Mucosa of descending colon (tissue), 3 donors: ENCODE results near the gene PEX7. TPM values are rescaled to one million over a fixed set of nuclear protein-coding genes. Genes with fewer than 3 reads are reported as not detected.

Experiments
- ATAC-seq: fragments of 200-7000 bp; cut with Tn5 transposase; one replicate; pipeline ENCODE4 v1.9.1; 2020; ENCODE audit warnings: mild to moderate bottlenecking, moderate library complexity
- DNase-seq, 3 donors: peaks; one replicate each; pipeline ENCODE4 v3.0.0-alpha.2; 2020
- H3K36me3 ChIP-seq: fragments of 200-600 bp; one replicate; pipeline ENCODE4 v1.8.0; 2021; ENCODE audit warnings: low read depth, mild to moderate bottlenecking
- H3K4me1 ChIP-seq: fragments of 200-600 bp; one replicate; pipeline ENCODE4 v1.8.0; 2021; ENCODE audit warnings: low read depth, mild to moderate bottlenecking
- H3K4me3 ChIP-seq: fragments of 200-600 bp; one replicate; pipeline ENCODE4 v1.8.0; 2021; ENCODE audit warnings: mild to moderate bottlenecking
- H3K9me3 ChIP-seq: fragments of 200-600 bp; one replicate; pipeline ENCODE4 v1.8.0; 2021; ENCODE audit warnings: mild to moderate bottlenecking
- intact Hi-C, 2 donors: fragments of 100-400 bp; cut with DNase I in 1 of 2; cut with micrococcal nuclease in 1 of 2; formaldehyde crosslinking; loops; one replicate each; pipeline versions ENCODE4 v1.11.0 to v1.11.1; 2022; cut with DNase I, micrococcal nuclease
- total RNA-seq, 3 donors: library from RNA; stranded (reverse); fragmentation: NEBNext Ultra II Directional in 2 of 3; extraction: Animal tissue kit (Norgen Biotek cat#: 25700) in 2 of 3; gene quantifications; one replicate each; pipeline versions ENCODE4 v1.2.1 to v1.2.4, GENCODE V29; 2021 to 2023
- TF ChIP-seq, protein P1 (sequence below): fragments of 200-600 bp; IDR thresholded peaks from one replicate; pipeline ENCODE4 v1.8.0; 2022; ENCODE audit warnings: antibody characterized with exemption, mild to moderate bottlenecking
- donor health status: DM: no; HTN: no; CAD: no; lungs with moderate emphysema.
- donor health status: DM: no; HTN: no; CAD: no.
- donor health status: DM: no; HTN: yes; CAD: no.

The PEX7 gene
- total RNA-seq, 3 donors from 2014 or later = 4.3 to 10.7 (median 10.2) TPM

GRCh38 chr6:136816656-136817055, 5.7 kb upstream of the PEX7 start:
- H3K9me3 ChIP-seq = no peaks in the 10 kb centered on the region
- DNase-seq (no peak), ATAC-seq (no peak)
- TF ChIP-seq, protein P1, sequence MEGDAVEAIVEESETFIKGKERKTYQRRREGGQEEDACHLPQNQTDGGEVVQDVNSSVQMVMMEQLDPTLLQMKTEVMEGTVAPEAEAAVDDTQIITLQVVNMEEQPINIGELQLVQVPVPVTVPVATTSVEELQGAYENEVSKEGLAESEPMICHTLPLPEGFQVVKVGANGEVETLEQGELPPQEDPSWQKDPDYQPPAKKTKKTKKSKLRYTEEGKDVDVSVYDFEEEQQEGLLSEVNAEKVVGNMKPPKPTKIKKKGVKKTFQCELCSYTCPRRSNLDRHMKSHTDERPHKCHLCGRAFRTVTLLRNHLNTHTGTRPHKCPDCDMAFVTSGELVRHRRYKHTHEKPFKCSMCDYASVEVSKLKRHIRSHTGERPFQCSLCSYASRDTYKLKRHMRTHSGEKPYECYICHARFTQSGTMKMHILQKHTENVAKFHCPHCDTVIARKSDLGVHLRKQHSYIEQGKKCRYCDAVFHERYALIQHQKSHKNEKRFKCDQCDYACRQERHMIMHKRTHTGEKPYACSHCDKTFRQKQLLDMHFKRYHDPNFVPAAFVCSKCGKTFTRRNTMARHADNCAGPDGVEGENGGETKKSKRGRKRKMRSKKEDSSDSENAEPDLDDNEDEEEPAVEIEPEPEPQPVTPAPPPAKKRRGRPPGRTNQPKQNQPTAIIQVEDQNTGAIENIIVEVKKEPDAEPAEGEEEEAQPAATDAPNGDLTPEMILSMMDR = no peak
- intact Hi-C loops = no loop called here
- H3K36me3 ChIP-seq = no peaks in the 10 kb centered on the region
- peaks cover 3% of the 10 kb centered on the region for H3K4me1 ChIP-seq
- H3K4me3 ChIP-seq = no peak overlapping the region

- Histone ChIP-seq H3K36me3 (no peaks in the 10 kb centered on the region), H3K4me1 (peaks cover 12% of the 10 kb centered on the region), H3K9me3 (no peaks in the 10 kb centered on the region), H3K4me3 (no peak overlapping the region)
- TF ChIP-seq, protein P1 = no peak
- intact Hi-C loops = no loop called here
- no peak for ATAC-seq
- no peak for DNase-seq
Observed at GRCh38 chr6:136820561-136820960, 1.8 kb upstream of the PEX7 start.

DNA sequence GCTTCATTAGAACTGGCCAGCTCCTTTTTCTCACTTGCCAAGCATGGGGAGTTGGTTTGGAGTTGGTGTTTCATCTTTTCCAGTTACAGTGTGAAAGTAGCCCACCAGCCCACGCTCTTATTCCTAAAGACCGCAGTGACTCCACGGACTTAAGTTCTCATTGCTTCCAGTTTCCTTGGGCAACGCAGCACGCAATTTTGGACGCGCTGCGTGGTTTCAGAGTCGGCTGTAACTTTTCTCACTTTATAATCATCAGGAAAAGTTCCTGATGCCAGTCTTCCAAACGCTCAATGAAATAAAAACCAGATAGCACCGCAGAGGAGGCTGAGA, 381 bp upstream of the PEX7 start:
- Histone ChIP-seq H3K36me3 (no peaks in the 10 kb centered on the region), H3K4me1 (peaks cover 12% of the 10 kb centered on the region), H3K9me3 (no peaks in the 10 kb centered on the region), H3K4me3 (peak overlapping the region; percentile 71)
- intact Hi-C loops = no loop called here
- TF ChIP-seq, protein P1 = no peak
- ATAC-seq = no peak
- DNase-seq = peak in 2 of 3 donors; percentile 41 to 44

DNA sequence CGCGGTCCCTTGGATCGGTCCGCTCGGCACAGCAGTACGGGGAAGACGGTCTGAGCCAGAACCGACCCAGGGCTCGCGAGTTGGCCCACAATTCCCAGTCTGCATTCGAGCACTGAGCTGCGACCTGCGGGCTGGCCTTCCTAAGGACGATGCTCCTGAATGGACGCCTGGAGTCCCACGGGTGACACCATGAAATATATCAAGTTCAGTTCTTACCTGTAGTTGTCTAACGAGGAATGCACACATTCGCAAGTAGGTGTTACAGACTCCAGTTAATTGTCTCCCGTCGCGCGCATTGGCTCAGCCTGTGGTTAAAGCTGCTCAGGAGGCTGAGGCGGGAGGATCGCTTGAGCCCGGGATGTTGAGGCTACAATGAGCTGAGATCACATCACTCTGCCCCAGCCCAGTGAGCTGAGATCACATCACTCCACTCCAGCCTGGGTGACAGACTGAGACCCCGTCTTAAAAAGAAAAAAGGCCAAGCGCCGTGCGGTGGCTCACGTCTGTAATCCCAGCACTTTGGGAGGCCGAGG, 802 bp downstream of the PEX7 start:
- no peaks in the 10 kb centered on the region for H3K9me3 ChIP-seq
- peaks cover 12% of the 10 kb centered on the region for H3K4me1 ChIP-seq
- intact Hi-C loops = no loop called here
- DNase-seq = peak in 2 of 3 donors; percentile 44 to 45
- no peak for ATAC-seq
- TF ChIP-seq, protein P1 = no peak
- H3K4me3 ChIP-seq = peak overlapping the region; percentile 71
- H3K36me3 ChIP-seq = no peaks in the 10 kb centered on the region

DNA sequence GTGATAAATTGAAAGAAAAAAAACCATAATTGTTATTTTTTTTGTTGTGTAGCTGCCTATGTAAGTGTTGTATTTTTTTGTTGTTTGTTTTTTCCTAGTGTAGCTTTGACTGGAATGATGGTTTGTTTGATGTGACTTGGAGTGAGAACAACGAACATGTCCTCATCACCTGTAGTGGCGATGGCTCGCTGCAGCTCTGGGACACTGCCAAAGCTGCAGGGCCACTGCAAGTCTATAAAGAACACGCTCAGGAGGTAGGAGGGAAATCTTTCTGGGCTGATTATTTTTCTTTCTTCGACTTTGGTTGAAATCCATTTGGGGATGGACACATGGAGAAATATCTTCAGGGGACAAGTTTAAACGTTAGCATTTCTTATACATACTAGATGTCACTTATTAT, 3.8 kb downstream of the PEX7 start:
- no peaks in the 10 kb centered on the region for H3K36me3 ChIP-seq
- no peak overlapping the region for H3K4me3 ChIP-seq
- ATAC-seq = no peak
- DNase-seq = no peak
- peaks cover 2% of the 10 kb centered on the region for H3K9me3 ChIP-seq
- peaks cover 12% of the 10 kb centered on the region for H3K4me1 ChIP-seq
- intact Hi-C loops = no loop called here
- TF ChIP-seq, protein P1 = no peak
